GM12878 (cell line): ENCODE results near the gene VEGFB. TPM values are rescaled to one million over a fixed set of nuclear protein-coding genes. Genes with fewer than 3 reads are reported as not detected.

Source experiments
- E2F8 ChIP-seq: fragments of 450-650 bp; IDR thresholded peaks from 2 replicates; pipeline ENCODE4 v1.6.1; 2018; ENCODE audit warnings: mild to moderate bottlenecking, low read depth, moderate library complexity; ENCODE audit not compliant: partially characterized antibody
- E4F1 ChIP-seq: fragments of 450-650 bp; IDR thresholded peaks from 2 replicates; pipeline ENCODE4 v1.6.1; 2018; ENCODE audit warnings: borderline replicate concordance, mild to moderate bottlenecking; ENCODE audit not compliant: partially characterized antibody
- GABPA ChIP-seq: IDR thresholded peaks from 2 replicates; pipeline ENCODE4 v1.6.1; 2014; ENCODE audit warnings: antibody characterized with exemption, low read depth, mild to moderate bottlenecking, inconsistent platforms
- HCFC1 ChIP-seq: fragments of 150-350 bp; IDR thresholded peaks from 2 replicates; pipeline ENCODE4 v1.6.1; 2014; ENCODE audit warnings: low read length
- LARP7 ChIP-seq: fragments of 450-650 bp; IDR thresholded peaks from 2 replicates; pipeline ENCODE4 v1.6.1; 2017; ENCODE audit warnings: mild to moderate bottlenecking
- MEF2B ChIP-seq: fragments of 450-650 bp; IDR thresholded peaks from 2 replicates; pipeline ENCODE4 v1.6.1; 2018; ENCODE audit warnings: mild to moderate bottlenecking, moderate library complexity; ENCODE audit not compliant: partially characterized antibody, poor library complexity, severe bottlenecking
- MYB ChIP-seq: fragments of 150-350 bp; IDR thresholded peaks from 2 replicates; pipeline ENCODE4 v1.6.1; 2014; ENCODE audit warnings: mild to moderate bottlenecking, low read depth, low read length, borderline replicate concordance
- NFXL1 ChIP-seq: fragments of 450-650 bp; IDR thresholded peaks from 2 replicates; pipeline ENCODE4 v1.6.1; 2017; ENCODE audit warnings: antibody characterized with exemption, mild to moderate bottlenecking, borderline replicate concordance
- NR2F1 ChIP-seq: fragments of 450-650 bp; conservative IDR thresholded peaks from 2 replicates; pipeline ENCODE4 v1.6.1; 2017; ENCODE audit warnings: mild to moderate bottlenecking
- PAX5 ChIP-seq: IDR thresholded peaks from 2 replicates; pipeline ENCODE4 v1.6.1; 2011; ENCODE audit warnings: low read depth, low read length, borderline replicate concordance
- RFX5 ChIP-seq: IDR thresholded peaks from 2 replicates; pipeline ENCODE4 v1.6.1; 2011; ENCODE audit warnings: low read depth, low read length, improper control_type of control experiment
- SIN3A ChIP-seq: IDR thresholded peaks from 2 replicates; pipeline ENCODE4 v1.6.1; 2012; ENCODE audit warnings: low read depth, low read length, improper control_type of control experiment
- SRF ChIP-seq, 2 experiments: IDR thresholded peaks; 2 replicates each; pipeline ENCODE4 v1.6.1; 2011; ENCODE audit warnings: low read depth in 2 of 2, low read length in 2 of 2, mild to moderate bottlenecking in 1 of 2, moderate library complexity in 1 of 2
- STAT1 ChIP-seq: fragments of 450-650 bp; conservative IDR thresholded peaks from 2 replicates; pipeline ENCODE4 v1.6.1; 2014; ENCODE audit warnings: antibody characterized with exemption, mild to moderate bottlenecking
- ZBTB11 ChIP-seq: fragments of 450-650 bp; formaldehyde crosslinking; IDR thresholded peaks from 2 replicates; pipeline ENCODE4 v1.5.0; 2022; ENCODE audit warnings: mild to moderate bottlenecking, missing genetic modification characterization
- polyA plus RNA-seq, 11 experiments: library from polyadenylated mRNA; depleted of rRNA in 4 of 11; unstranded in 6 of 11; stranded (reverse) in 5 of 11; fragments of >200 nt; fragmentation: Nextera tagmentation in 4 of 11; fragmentation: Illumina TruSeq in 1 of 11; extraction: Ambion mirVana in 4 of 11; extraction: Trizol in 1 of 11; gene quantifications; 1 replicate in 1 of 11; 2 replicates in 10 of 11; pipeline versions ENCODE4 v1.2.1 to v1.2.3, GENCODE V29; 2011 to 2016; ENCODE audit warnings: inconsistent platforms in 2 of 11, missing spikeins in 2 of 11, low read depth in 1 of 11
- total RNA-seq, 4 experiments: library from RNA; depleted of rRNA in 3 of 4; stranded (reverse); fragments of >200 nt in 3 of 4; fragmentation: Illumina TruSeq in 1 of 4; extraction: Trizol in 1 of 4; gene quantifications; 2 replicates each; pipeline versions ENCODE4 v1.2.1 to v1.2.3, GENCODE V29; 2013 to 2021
- TF ChIP-seq, protein P1 (sequence below): fragments of 450-650 bp; conservative IDR thresholded peaks from 2 replicates; pipeline ENCODE4 v1.6.1; 2017; ENCODE audit warnings: mild to moderate bottlenecking, moderate library complexity
- TF ChIP-seq, protein P2 (sequence below): IDR thresholded peaks from 2 replicates; pipeline ENCODE4 v1.6.1; 2011; ENCODE audit warnings: borderline replicate concordance, low read depth, mild to moderate bottlenecking, moderate library complexity, mixed read lengths, low read length; ENCODE audit not compliant: insufficient read depth; ENCODE audit errors: extremely low read length

The VEGFB gene
- total and polyA plus RNA-seq, 10 of the 15 experiments (the other 5 are each of a cell fraction or from before 2014, with no cell fraction given): 7.0 to 75.8 (median 20.3) TPM

DNA sequence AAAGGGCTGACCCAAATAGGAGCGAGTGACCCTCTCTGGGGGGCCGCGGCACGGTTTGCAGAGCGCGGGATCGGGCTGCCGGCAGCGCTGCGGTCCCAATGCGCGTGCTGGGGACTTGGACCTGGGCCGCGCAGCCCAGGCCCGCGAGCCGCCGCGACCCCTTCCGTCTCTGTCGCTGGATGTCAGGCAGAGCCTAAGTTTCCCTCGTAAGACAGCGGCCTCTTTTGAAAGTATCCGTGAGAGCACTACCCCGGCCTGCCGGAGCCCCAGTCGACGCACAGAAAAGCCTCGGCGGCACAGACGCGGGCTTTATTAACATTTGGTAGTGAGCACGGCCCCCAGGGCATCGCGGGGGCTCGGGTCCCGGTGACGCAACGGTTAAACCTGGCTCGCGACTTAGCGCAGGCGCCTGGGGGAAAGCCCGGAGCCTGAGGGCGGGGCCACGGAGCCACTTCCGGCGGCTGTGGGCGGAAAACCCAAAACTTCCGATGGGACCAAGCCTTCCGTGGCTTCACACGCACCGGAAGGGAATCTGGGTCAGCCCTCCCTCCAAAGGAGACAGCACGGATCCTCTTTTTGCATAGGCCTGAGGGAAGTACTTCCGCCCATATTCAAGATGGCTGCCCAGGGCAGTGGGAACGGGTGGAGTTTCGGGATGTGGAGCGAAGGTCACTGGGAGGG is 35.3 kb downstream of the VEGFB start (continued):
- TF ChIP-seq RFX5: no peak
- TF ChIP-seq E4F1: peak; percentile 88
- no peak for TF ChIP-seq SIN3A
- TF ChIP-seq, protein P1, sequence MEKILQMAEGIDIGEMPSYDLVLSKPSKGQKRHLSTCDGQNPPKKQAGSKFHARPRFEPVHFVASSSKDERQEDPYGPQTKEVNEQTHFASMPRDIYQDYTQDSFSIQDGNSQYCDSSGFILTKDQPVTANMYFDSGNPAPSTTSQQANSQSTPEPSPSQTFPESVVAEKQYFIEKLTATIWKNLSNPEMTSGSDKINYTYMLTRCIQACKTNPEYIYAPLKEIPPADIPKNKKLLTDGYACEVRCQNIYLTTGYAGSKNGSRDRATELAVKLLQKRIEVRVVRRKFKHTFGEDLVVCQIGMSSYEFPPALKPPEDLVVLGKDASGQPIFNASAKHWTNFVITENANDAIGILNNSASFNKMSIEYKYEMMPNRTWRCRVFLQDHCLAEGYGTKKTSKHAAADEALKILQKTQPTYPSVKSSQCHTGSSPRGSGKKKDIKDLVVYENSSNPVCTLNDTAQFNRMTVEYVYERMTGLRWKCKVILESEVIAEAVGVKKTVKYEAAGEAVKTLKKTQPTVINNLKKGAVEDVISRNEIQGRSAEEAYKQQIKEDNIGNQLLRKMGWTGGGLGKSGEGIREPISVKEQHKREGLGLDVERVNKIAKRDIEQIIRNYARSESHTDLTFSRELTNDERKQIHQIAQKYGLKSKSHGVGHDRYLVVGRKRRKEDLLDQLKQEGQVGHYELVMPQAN: peak; percentile 71
- TF ChIP-seq, protein P2, sequence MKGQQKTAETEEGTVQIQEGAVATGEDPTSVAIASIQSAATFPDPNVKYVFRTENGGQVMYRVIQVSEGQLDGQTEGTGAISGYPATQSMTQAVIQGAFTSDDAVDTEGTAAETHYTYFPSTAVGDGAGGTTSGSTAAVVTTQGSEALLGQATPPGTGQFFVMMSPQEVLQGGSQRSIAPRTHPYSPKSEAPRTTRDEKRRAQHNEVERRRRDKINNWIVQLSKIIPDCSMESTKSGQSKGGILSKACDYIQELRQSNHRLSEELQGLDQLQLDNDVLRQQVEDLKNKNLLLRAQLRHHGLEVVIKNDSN: no peak
- TF ChIP-seq SRF (IDR thresholded peaks at IDR 0.05; ENCODE audit: low read depth in 2 of 2, low read length in 2 of 2): peak; percentile 68 to 85
- TF ChIP-seq NR2F1: peak; percentile 91
- TF ChIP-seq GABPA: peak; percentile 99
- TF ChIP-seq E2F8: peak; percentile 97
- TF ChIP-seq HCFC1: peak; percentile 94
- peak; percentile 80; the same call in 1 of the 2 replicates for TF ChIP-seq LARP7
- TF ChIP-seq NFXL1: no peak
- no peak; the same call in 1 of the 2 replicates for TF ChIP-seq STAT1
- no peak for TF ChIP-seq MEF2B
- TF ChIP-seq PAX5: no peak
- TF ChIP-seq ZBTB11 (CRISPR knock-in tag): peak; percentile 53
- TF ChIP-seq MYB: no peak
